Medulla oblongata (tissue), 1 donor: Measurements from ENCODE around the gene SLBP.
A peak's percentile ranks its signal among the peaks of the same experiment; 100 is the strongest.

Experiments used
- DNase-seq: peaks from one replicate; pipeline ENCODE4 v3.0.0-alpha.2; 2015; ENCODE audit errors: extremely low spot score

Gene SLBP

DNA sequence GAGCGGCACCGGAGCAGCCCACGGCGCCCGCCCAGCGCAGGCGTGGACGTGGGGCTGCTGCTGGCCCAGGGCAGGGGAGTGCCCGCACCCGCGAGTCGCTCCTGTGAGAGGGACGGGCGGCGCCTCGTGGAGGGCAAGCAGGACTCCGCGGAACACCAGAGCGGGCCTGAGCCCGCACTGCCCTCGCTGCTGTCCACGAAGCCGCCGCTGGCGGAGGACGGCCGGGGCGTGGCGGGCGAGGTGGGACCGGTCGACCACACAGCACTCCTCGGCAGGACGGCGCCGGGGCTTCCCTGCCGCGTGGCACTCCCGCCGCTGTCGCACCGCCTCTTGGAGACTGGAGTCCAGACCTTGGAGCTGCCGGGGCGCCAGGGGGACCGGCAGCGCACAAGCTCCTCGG lies 57.0 kb downstream of the SLBP start:
- no peak for DNase-seq

DNA sequence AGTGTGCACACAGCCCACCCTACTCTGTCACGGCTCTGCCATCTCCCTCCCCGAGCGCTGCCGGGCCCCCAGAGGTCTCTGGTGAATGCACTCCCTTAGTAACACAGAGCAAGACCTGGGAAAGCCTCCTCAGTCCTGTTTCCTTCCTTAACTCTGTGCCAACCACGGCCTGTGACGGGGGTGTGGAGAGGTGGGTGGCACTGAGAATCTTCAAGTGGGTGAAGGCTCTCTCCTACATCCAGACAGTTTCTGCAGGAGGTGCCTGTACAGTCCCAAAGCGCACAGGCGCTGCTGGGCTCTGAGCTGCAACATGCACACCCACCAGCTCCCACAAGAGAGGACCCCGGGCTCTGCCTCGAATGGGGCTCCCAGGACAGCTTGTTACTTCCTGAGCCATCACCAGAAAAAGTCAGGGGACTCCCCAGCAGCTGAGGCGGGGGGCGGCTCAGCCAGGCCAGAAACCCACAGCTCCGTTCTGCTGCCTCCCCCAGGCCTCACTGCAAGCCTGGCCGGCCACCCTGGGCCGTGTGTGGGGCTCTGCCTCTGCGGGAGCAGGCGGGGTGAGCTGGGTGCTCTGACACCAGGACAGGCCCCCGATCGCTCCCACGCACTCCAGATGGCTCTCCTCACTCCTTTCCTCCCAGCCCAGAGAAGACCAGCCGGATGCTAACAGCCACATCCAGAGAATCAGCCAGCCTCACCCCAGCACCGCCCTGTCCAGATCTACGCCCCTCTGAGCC lies 57.7 kb downstream of the SLBP start:
- no peak for DNase-seq

DNA sequence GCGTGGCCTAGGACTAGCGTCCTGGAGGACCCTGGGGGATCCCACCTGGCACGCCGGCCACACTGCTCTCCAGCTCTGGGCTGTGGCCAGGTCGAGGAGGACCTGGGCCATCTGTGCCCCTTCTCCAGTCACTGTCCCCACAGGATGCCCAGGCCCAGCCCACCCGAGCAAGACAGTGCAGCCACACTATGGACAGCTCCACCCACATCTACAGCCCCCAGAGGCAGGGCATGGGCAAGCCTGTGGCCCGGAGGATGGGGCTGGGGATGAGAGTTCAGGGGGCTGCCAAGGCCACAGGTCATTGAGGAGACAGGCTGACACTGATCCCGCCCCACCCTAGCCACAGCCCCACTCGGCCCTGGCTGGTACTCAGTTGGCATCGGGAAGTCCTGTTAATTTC lies 58.3 kb downstream of the SLBP start:
- no peak for DNase-seq

- no peak for DNase-seq
Observed at GRCh38 chr4:1652088-1652487, 60.0 kb downstream of the SLBP start.

- no peak for DNase-seq
Observed at GRCh38 chr4:1651609-1652008, 60.5 kb downstream of the SLBP start.

- no peak for DNase-seq
Observed at GRCh38 chr4:1648962-1649361, 63.2 kb downstream of the SLBP start.

- DNase-seq: no peak
Observed at GRCh38 chr4:1647432-1647831, 64.7 kb downstream of the SLBP start.

DNA sequence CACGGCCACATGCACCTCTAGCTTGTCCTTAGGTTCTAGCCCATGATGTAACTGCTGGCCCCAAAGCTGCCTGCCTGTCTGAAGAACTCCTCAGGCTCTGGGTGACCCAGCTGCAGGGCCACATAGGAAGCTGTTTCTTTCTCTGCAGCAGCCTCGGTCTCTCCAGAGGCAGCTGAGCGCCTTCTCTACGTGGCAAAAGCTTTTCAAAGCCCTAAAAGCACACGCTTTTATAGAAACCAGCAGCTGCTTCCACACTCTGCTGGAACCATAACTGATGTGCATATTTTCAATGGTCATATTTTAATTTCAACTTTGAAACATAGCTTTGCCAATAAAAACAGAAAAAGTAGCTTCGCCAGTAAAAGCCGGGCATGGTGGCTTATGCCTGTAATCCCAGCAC lies 65.4 kb downstream of the SLBP start:
- DNase-seq: no peak

DNA sequence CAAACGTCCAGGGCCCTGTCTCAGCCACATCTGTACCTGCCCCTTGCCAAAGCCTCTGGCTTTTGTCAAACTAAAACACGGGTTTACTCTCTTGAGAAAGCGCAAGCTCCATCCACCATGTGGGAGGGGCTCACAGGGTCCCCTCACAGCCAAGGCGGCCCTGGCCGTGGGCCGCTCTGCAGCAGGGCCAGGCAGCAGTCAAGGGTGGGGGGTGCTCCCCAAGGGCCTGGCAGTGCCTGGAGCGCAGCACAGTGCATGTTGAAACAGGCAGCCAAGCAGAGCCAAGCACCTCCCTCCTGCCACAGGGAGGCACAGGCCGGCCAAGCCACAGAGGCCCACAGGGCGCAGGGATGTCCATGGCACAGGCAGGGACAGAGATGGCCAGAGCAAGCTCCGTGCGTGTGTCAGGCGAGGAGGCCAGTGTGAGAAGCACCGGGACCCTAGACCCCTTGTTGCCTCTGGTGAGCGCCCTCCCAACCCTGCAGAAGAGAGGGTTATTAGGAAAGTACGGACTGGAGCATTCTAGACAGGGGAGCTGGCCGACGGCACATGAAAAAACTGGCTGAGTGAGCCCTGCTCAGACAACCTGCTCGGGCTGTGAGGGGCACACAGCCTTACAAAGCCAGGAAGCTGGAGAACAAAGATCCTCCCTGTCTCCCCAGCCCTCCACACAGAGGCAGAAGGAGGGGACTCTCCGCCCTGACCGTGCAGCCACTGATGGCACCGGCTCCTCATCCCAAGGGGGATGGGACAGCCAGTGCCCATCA lies 67.0 kb downstream of the SLBP start:
- peak; percentile 92 for DNase-seq

DNA sequence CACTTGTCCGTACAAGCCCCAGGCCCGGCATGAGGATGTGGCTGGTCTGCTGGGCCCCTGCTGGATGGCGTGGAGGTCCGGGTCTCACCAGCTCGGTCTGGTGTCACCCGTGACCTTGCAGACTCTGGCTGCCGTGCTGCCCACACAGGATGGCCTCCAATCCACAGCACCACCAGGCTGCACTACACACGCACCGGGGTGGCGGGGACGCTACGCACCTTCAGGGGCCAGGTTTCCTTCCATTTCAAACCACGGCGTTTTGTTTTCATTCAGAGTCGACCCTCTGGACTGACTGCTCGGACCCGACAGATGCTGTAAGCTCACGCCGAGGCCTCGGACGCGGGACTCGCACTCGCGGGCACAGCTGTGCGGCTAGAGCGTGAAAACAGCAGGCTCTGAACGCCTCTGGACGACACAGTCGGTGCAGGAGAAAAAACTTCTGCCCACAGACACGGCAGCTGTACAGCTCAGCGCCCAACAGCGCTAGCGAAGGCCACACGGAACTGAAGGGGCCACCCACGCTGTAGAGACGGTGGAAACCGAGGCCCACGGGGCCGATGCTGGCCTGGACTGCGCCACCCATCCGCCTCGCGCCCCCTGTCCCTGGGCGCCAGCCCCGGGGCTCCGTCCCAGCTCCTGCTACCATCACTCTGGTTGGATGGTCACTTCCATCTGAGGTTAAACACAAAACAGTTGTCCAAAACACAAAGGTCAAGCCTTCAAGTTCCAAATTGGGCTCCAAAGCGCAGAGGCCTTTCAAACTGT lies 68.0 kb downstream of the SLBP start:
- no peak for DNase-seq
